Chondrocyte (in vitro differentiated cells): ENCODE measurements around the gene UBQLNL. TPM values are rescaled to one million over a fixed set of nuclear protein-coding genes. Genes with fewer than 3 reads are reported as not detected.
A peak's percentile ranks its signal among the peaks of the same experiment; 100 is the strongest.

Source experiments
- DNase-seq: peaks from one replicate; pipeline ENCODE4 v3.0.0; 2021; ENCODE audit warnings: mixed read lengths, low spot score
- H3K27ac Mint-ChIP-seq: one replicate; pipeline ENCODE4 v1.8.0; 2021; ENCODE audit warnings: mild to moderate bottlenecking, moderate library complexity, mixed read lengths; ENCODE audit not compliant: unreplicated experiment
- H3K27me3 Mint-ChIP-seq: 2 replicates; pipeline ENCODE4 v1.8.0; 2021; ENCODE audit warnings: low read depth, mixed read lengths
- H3K36me3 Mint-ChIP-seq: 2 replicates; pipeline ENCODE4 v1.8.0; 2021; ENCODE audit warnings: low read depth, mixed read lengths
- H3K4me1 Mint-ChIP-seq: 2 replicates; pipeline ENCODE4 v1.8.0; 2021; ENCODE audit warnings: low read depth, mild to moderate bottlenecking, mixed read lengths
- H3K4me3 Mint-ChIP-seq: one replicate; pipeline ENCODE4 v1.8.0; 2021; ENCODE audit warnings: mild to moderate bottlenecking, moderate library complexity, mixed read lengths; ENCODE audit not compliant: unreplicated experiment
- H3K9me3 Mint-ChIP-seq: 2 replicates; pipeline ENCODE4 v1.8.0; 2021; ENCODE audit warnings: low read depth, mixed read lengths
- CTCF ChIP-seq: fragments of 200-600 bp; sonication (generic); IDR thresholded peaks from 2 replicates; pipeline ENCODE4 v1.5.0; 2021; ENCODE audit warnings: antibody characterized with exemption, mild to moderate bottlenecking, moderate library complexity
- long read RNA-seq: library from polyadenylated mRNA; stranded (forward); transcript quantifications from one replicate; pipeline ENCODE4 v2.0.0, GENCODE V29; 2021
- total RNA-seq: library from RNA; stranded (reverse); gene quantifications from 3 replicates; pipeline ENCODE4 v1.2.1, GENCODE V29; 2021

Gene UBQLNL
- total RNA-seq, result 0.22 to 0.41 TPM (median 0.23 TPM) in 3 replicates
- long read RNA-seq, result 0 reads

- H3K9me3 Mint-ChIP-seq, result no peaks in the 10 kb centered on the region
These were observed at the start of gene UBQLNL for GRCh38 chr11:5516599-5516998. TSS of gene UBQLNL (minus strand) at chr11:5516699. CDS start at chr11:5516441, 258 bp downstream.

GRCh38 chr11:5564259-5565019 is 47.9 kb upstream of the UBQLNL start:
- H3K27ac Mint-ChIP-seq, result no peak overlapping the region
- peaks cover 17% of the 10 kb centered on the region for H3K27me3 Mint-ChIP-seq
- H3K36me3 Mint-ChIP-seq, result no peaks in the 10 kb centered on the region
- H3K9me3 Mint-ChIP-seq, result peaks cover 3% of the 10 kb centered on the region
- H3K4me3 Mint-ChIP-seq, result no peak overlapping the region
- peaks cover 5% of the 10 kb centered on the region for H3K4me1 Mint-ChIP-seq
- TF ChIP-seq CTCF, result no peak
- no peak for DNase-seq

More at GRCh38 chr11:5516599-5516998, at the start of gene UBQLNL:
- peaks cover under 1% of the 10 kb centered on the region for H3K27me3 Mint-ChIP-seq
- H3K4me1 Mint-ChIP-seq, result no peaks in the 10 kb centered on the region
- H3K27ac Mint-ChIP-seq, result no peak within 1 kb of the TSS
- H3K36me3 Mint-ChIP-seq, result peaks cover 1% of the 10 kb centered on the region
- no peak within 1 kb of the TSS for H3K4me3 Mint-ChIP-seq
- TF ChIP-seq CTCF, result no peak
- DNase-seq, result no peak

DNA sequence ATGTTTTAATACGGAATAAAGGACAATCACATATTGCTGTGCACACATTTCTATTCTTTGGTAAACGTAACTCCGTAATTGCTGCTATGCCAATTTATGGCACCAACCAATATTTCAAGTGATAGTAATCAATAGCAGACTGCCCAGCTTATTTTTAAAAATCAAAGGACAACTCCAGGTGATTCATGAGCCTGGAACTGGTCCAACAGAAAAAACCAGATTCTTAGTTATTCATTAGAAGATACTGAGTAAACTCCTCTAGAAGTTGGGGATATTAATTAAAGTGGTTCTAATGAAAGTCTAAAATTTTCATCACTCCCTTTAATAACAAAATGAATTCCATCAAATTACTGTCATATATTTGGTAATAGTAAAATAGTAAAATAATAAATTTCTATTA is 41.3 kb upstream of the UBQLNL start:
- no peak for TF ChIP-seq CTCF
- Mint-ChIP-seq H3K9me3 (no peaks in the 10 kb centered on the region), H3K4me1 (no peaks in the 10 kb centered on the region), H3K27me3 (peaks cover 29% of the 10 kb centered on the region), H3K4me3 (no peak overlapping the region), H3K36me3 (no peaks in the 10 kb centered on the region), H3K27ac (no peak overlapping the region)
- DNase-seq, result no peak

DNA sequence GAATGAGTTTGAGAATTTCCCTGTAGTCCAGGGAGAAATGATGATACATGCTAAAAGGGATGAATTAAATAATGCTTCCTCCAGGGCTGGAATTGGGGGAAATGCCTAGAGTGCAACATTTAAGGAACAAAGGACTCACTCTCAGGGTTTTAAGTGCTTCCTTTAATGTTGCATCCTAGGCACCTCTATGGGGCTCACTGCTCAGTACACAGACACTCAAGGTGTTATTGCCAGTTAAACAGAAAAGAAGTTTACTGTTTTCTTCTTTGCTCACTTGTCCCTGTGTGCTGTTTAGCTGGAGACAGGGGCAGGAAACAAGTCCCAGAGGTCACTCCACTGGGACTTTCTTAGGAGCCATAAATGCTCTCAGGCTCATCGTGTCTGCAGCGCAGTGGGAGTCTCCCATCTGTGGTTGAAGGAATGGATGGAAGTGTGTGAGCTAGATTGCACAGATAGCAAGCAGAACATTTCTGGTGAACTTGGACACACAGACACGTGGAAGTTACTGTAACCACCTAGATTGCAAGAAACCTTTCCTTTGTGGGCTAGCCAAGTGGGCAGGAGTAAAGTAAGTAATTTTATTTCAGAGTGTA is 40.2 kb upstream of the UBQLNL start:
- Mint-ChIP-seq H3K4me1 (no peaks in the 10 kb centered on the region), H3K36me3 (no peaks in the 10 kb centered on the region), H3K9me3 (no peaks in the 10 kb centered on the region), H3K4me3 (no peak overlapping the region), H3K27me3 (peaks cover 29% of the 10 kb centered on the region), H3K27ac (no peak overlapping the region)
- no peak for TF ChIP-seq CTCF
- no peak for DNase-seq

- TF ChIP-seq CTCF, result peak; percentile 74
- no peak overlapping the region for H3K27ac Mint-ChIP-seq
- DNase-seq, result no peak
These were observed 36.8 kb upstream of the UBQLNL start for GRCh38 chr11:5553343-5553742.

More at GRCh38 chr11:5553343-5553742, 36.8 kb upstream of the UBQLNL start:
- H3K4me3 Mint-ChIP-seq, result no peak overlapping the region
- peaks cover 27% of the 10 kb centered on the region for H3K27me3 Mint-ChIP-seq
- H3K9me3 Mint-ChIP-seq, result no peaks in the 10 kb centered on the region
- H3K36me3 Mint-ChIP-seq, result no peaks in the 10 kb centered on the region
- H3K4me1 Mint-ChIP-seq, result peaks cover 8% of the 10 kb centered on the region
